SK-N-MC (cell line): ENCODE measurements around the gene NPHP3.
"Not testable (repeated sequence)": the region's sequence is repeated elsewhere in the genome, so short reads cannot be mapped to it uniquely, and the experiment has no call there.

ENCODE experiments used
- DNase-seq: peaks from one replicate; pipeline ENCODE4 v3.0.0-alpha.2; 2011; ENCODE audit warnings: low read depth, low spot score
- H3K27ac ChIP-seq: fragments of 200-600 bp; sonication (generic); 2 replicates; pipeline ENCODE4 v1.5.1; 2016; ENCODE audit warnings: mixed run types
- H3K36me3 ChIP-seq: fragments of 200-600 bp; sonication (generic); 2 replicates; pipeline ENCODE4 v1.6.1; 2017; ENCODE audit warnings: antibody characterized with exemption, low read length, mixed read lengths; ENCODE audit not compliant: insufficient read depth
- H3K4me3 ChIP-seq: fragments of 200-600 bp; sonication (generic); 2 replicates; pipeline ENCODE4 v1.5.1; 2016
- H3K9ac ChIP-seq: fragments of 200-600 bp; sonication (generic); 2 replicates; pipeline ENCODE4 v1.8.0; 2017; ENCODE audit warnings: mixed run types, mixed read lengths; ENCODE audit not compliant: insufficient read length
- H3K9me3 ChIP-seq: fragments of 200-600 bp; sonication (generic); 2 replicates; pipeline ENCODE4 v1.6.1; 2017; ENCODE audit warnings: low read depth, mild to moderate bottlenecking, antibody characterized with exemption, low read length, moderate library complexity, mixed read lengths
- EZH2 ChIP-seq: fragments of 200-600 bp; sonication (generic); IDR thresholded peaks from one replicate; pipeline ENCODE4 v1.6.1; 2017; ENCODE audit warnings: antibody characterized with exemption
- FOXP2 ChIP-seq: optimal IDR thresholded peaks from 2 replicates; pipeline ENCODE3; 2011; ENCODE audit warnings: mild to moderate bottlenecking, moderate library complexity; ENCODE audit not compliant: insufficient read depth; ENCODE audit errors: extremely low read length, control extremely low read depth
- POLR2AphosphoS5 ChIP-seq: IDR thresholded peaks from 2 replicates; pipeline ENCODE4 v1.6.1; 2012; ENCODE audit warnings: mild to moderate bottlenecking, low read depth, low read length, borderline replicate concordance

Gene NPHP3

GRCh38 chr3:132642539-132642847, 79.7 kb downstream of the NPHP3 start:
- H3K9ac ChIP-seq: no peak overlapping the region
- H3K36me3 ChIP-seq: 0 out of 2 replicates have a peak, but pooled peaks cover 5% of the 10 kb centered on the region
- no peak for DNase-seq
- H3K9me3 ChIP-seq: no peaks in the 10 kb centered on the region
- H3K4me3 ChIP-seq: no peak overlapping the region
- H3K27ac ChIP-seq: no peak overlapping the region
- TF ChIP-seq FOXP2 (no peak), EZH2 (no peak), POLR2AphosphoS5 (no peak)

- Histone ChIP-seq H3K36me3 (0 out of 2 replicates have a peak, but pooled peaks cover 5% of the 10 kb centered on the region), H3K9ac (no peak overlapping the region)
- DNase-seq: peak; percentile 60
These were observed 80.2 kb downstream of the NPHP3 start for GRCh38 chr3:132641837-132642538.

GRCh38 chr3:132641427-132641826, 80.8 kb downstream of the NPHP3 start:
- H3K27ac ChIP-seq, DNase-seq, H3K36me3 ChIP-seq, H3K4me3 ChIP-seq, H3K9ac ChIP-seq, H3K9me3 ChIP-seq: not testable (repeated sequence)

More at GRCh38 chr3:132641837-132642538, 80.2 kb downstream of the NPHP3 start:
- H3K27ac ChIP-seq: no peak overlapping the region
- H3K9me3 ChIP-seq: no peaks in the 10 kb centered on the region
- TF ChIP-seq EZH2 (no peak), FOXP2 (no peak), POLR2AphosphoS5 (no peak)
- no peak overlapping the region for H3K4me3 ChIP-seq

GRCh38 chr3:132638706-132639105, 83.5 kb downstream of the NPHP3 start:
- no peak overlapping the region for H3K27ac ChIP-seq
- no peak overlapping the region for H3K9ac ChIP-seq
- TF ChIP-seq POLR2AphosphoS5 (no peak), FOXP2 (no peak), EZH2 (no peak)
- H3K4me3 ChIP-seq: no peak overlapping the region
- 0 out of 2 replicates have a peak, but pooled peaks cover 5% of the 10 kb centered on the region for H3K36me3 ChIP-seq
- no peaks in the 10 kb centered on the region for H3K9me3 ChIP-seq
- DNase-seq: no peak

- H3K4me3 ChIP-seq: no peak overlapping the region
- H3K9ac ChIP-seq: no peak overlapping the region
- DNase-seq: no peak
- TF ChIP-seq EZH2 (no peak), POLR2AphosphoS5 (no peak), FOXP2 (no peak)
- no peak overlapping the region for H3K27ac ChIP-seq
- H3K36me3 ChIP-seq: 0 out of 2 replicates have a peak, but pooled peaks cover 5% of the 10 kb centered on the region
- no peaks in the 10 kb centered on the region for H3K9me3 ChIP-seq
These were observed 84.6 kb downstream of the NPHP3 start for GRCh38 chr3:132637590-132637989.

GRCh38 chr3:132635052-132635451, 87.2 kb downstream of the NPHP3 start:
- TF ChIP-seq FOXP2 (no peak), POLR2AphosphoS5 (no peak), EZH2 (no peak)
- no peak overlapping the region for H3K9ac ChIP-seq
- no peak overlapping the region for H3K4me3 ChIP-seq
- 0 out of 2 replicates have a peak, but pooled peaks cover 5% of the 10 kb centered on the region for H3K36me3 ChIP-seq
- no peak overlapping the region for H3K27ac ChIP-seq
- no peaks in the 10 kb centered on the region for H3K9me3 ChIP-seq
- DNase-seq: no peak
